Panc1 (cell line): ENCODE data around the gene SZT2.

Experiments
- POLR2AphosphoS5 ChIP-seq: IDR thresholded peaks from 2 replicates; pipeline ENCODE4 v1.6.1; 2012; ENCODE audit warnings: mild to moderate bottlenecking, low read depth, low read length, moderate library complexity
- TF ChIP-seq, protein P1 (sequence below): fragments of 450-650 bp; IDR thresholded peaks from 2 replicates; pipeline ENCODE4 v1.5.1; 2017; ENCODE audit warnings: mild to moderate bottlenecking
- TF ChIP-seq, protein P2 (sequence below), 2 experiments: IDR thresholded peaks; 2 replicates each; pipeline ENCODE4 v1.6.1; 2011 to 2012; ENCODE audit warnings: low read depth in 2 of 2, control low read depth in 1 of 2, low read length in 1 of 2, mild to moderate bottlenecking in 1 of 2, moderate library complexity in 1 of 2; ENCODE audit not compliant: insufficient read depth in 1 of 2

DNA sequence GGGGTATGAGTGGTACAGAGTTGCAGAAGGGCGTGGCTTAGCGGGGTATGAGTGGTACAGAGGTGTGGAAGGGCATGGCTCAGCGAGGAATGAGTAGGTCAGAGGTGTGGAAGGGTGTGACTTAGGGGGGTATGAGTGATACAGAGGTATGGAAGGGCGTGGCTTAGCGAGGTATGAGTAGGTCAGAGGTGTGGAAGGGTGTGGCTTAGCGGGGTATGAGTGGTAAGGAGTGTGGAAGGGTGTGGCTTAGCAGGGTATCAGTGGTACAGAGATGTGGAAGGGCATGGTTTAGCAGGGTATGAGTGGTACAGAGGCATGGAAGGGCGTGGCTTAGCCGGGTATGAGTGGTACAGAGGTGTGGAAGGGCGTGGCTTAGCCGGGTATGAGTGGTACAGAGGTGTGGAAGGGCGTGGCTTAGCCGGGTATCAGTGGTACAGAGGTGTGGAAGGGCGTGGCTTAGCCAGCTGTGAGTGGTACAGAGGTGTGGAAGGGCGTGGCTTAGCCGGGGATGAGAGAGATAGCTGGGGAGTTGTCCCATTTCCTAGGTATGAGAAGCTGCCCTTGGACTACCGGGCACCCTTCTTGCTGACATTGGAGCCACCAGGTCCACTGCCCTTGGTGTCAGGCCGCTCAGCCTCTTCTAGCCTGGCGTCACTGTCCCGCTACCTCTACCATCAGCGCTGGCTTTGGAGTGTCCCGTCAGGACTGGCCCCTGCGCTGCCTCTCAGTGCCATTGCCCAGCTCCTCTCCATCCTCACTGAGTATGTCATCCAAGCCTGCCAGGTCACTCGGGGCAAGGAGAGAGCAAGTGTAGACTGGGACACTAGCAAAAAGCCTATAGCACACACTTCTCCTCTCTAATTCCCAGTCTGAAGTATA is 34.2 kb downstream of the SZT2 start:
- TF ChIP-seq, protein P1, sequence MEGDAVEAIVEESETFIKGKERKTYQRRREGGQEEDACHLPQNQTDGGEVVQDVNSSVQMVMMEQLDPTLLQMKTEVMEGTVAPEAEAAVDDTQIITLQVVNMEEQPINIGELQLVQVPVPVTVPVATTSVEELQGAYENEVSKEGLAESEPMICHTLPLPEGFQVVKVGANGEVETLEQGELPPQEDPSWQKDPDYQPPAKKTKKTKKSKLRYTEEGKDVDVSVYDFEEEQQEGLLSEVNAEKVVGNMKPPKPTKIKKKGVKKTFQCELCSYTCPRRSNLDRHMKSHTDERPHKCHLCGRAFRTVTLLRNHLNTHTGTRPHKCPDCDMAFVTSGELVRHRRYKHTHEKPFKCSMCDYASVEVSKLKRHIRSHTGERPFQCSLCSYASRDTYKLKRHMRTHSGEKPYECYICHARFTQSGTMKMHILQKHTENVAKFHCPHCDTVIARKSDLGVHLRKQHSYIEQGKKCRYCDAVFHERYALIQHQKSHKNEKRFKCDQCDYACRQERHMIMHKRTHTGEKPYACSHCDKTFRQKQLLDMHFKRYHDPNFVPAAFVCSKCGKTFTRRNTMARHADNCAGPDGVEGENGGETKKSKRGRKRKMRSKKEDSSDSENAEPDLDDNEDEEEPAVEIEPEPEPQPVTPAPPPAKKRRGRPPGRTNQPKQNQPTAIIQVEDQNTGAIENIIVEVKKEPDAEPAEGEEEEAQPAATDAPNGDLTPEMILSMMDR, result no peak
- no peak for TF ChIP-seq POLR2AphosphoS5
- TF ChIP-seq, protein P2, sequence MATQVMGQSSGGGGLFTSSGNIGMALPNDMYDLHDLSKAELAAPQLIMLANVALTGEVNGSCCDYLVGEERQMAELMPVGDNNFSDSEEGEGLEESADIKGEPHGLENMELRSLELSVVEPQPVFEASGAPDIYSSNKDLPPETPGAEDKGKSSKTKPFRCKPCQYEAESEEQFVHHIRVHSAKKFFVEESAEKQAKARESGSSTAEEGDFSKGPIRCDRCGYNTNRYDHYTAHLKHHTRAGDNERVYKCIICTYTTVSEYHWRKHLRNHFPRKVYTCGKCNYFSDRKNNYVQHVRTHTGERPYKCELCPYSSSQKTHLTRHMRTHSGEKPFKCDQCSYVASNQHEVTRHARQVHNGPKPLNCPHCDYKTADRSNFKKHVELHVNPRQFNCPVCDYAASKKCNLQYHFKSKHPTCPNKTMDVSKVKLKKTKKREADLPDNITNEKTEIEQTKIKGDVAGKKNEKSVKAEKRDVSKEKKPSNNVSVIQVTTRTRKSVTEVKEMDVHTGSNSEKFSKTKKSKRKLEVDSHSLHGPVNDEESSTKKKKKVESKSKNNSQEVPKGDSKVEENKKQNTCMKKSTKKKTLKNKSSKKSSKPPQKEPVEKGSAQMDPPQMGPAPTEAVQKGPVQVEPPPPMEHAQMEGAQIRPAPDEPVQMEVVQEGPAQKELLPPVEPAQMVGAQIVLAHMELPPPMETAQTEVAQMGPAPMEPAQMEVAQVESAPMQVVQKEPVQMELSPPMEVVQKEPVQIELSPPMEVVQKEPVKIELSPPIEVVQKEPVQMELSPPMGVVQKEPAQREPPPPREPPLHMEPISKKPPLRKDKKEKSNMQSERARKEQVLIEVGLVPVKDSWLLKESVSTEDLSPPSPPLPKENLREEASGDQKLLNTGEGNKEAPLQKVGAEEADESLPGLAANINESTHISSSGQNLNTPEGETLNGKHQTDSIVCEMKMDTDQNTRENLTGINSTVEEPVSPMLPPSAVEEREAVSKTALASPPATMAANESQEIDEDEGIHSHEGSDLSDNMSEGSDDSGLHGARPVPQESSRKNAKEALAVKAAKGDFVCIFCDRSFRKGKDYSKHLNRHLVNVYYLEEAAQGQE (IDR thresholded peaks at IDR 0.05; ENCODE audit: insufficient read depth in 1 of 2, low read depth in 2 of 2, low read length in 1 of 2), result no peak
